GM21423 (cell line): ENCODE measurements around the gene ATG4C.
"Not testable (repeated sequence)": the region's sequence is repeated elsewhere in the genome, so short reads cannot be mapped to it uniquely, and the experiment has no call there.

ENCODE experiments used
- ATAC-seq: cut with Tn5 transposase; IDR thresholded peaks from one replicate; pipeline ENCODE4 v1.9.1; 2021; ENCODE audit warnings: mild to moderate bottlenecking, moderate library complexity; ENCODE audit not compliant: unreplicated experiment

Gene ATG4C, protein sequence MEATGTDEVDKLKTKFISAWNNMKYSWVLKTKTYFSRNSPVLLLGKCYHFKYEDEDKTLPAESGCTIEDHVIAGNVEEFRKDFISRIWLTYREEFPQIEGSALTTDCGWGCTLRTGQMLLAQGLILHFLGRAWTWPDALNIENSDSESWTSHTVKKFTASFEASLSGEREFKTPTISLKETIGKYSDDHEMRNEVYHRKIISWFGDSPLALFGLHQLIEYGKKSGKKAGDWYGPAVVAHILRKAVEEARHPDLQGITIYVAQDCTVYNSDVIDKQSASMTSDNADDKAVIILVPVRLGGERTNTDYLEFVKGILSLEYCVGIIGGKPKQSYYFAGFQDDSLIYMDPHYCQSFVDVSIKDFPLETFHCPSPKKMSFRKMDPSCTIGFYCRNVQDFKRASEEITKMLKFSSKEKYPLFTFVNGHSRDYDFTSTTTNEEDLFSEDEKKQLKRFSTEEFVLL

DNA sequence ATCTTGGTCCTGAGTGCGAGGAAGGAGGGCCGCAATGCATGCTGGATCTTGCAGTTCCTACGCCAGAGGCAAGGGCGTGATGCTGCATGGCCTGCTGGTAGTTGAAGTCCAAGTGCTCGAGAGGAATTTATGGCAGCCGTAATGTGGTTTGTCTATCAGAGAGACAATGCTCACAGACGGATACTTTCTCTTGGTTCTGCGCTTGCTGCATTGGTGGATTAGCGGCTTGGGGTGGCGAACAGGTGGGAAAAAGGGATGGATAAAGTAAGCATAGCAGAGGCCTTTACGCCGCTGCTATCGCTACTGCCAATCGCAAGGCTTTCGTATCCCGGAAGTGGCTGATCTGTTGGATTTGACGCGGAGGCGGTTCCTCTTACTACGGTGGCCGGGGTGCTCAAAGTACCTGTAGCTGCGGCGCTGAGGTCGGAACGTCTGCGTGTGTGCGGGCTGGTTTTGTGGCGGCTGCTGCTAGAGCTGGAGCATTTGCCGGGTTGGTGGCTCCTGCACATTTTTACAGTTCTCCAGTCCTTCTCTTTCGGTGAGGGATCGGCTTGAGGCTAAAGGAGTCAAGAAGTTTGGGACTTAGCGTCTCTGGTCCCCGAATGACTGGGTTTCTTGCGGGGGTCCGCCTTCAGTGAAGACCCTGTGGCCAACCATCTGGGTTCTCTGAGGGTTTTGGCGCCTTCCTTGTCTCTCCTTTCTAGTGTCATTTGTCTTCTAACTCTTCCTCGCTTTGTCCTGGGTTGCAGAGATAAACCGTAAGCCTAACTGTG lies at the start of gene ATG4C:
Gene ATG4C, plus strand, starts transcription at position 397 of the 773 bp plus-strand sequence. CDS start 19,655 bp downstream, outside the sequence.
- peak; percentile 95 for ATAC-seq

- no peak for ATAC-seq
Measured at GRCh38 chr1:62735491-62736171, 48.3 kb upstream of the ATG4C start.

- not testable (repeated sequence) for ATAC-seq
Measured at GRCh38 chr1:62740701-62741100, 43.2 kb upstream of the ATG4C start.

DNA sequence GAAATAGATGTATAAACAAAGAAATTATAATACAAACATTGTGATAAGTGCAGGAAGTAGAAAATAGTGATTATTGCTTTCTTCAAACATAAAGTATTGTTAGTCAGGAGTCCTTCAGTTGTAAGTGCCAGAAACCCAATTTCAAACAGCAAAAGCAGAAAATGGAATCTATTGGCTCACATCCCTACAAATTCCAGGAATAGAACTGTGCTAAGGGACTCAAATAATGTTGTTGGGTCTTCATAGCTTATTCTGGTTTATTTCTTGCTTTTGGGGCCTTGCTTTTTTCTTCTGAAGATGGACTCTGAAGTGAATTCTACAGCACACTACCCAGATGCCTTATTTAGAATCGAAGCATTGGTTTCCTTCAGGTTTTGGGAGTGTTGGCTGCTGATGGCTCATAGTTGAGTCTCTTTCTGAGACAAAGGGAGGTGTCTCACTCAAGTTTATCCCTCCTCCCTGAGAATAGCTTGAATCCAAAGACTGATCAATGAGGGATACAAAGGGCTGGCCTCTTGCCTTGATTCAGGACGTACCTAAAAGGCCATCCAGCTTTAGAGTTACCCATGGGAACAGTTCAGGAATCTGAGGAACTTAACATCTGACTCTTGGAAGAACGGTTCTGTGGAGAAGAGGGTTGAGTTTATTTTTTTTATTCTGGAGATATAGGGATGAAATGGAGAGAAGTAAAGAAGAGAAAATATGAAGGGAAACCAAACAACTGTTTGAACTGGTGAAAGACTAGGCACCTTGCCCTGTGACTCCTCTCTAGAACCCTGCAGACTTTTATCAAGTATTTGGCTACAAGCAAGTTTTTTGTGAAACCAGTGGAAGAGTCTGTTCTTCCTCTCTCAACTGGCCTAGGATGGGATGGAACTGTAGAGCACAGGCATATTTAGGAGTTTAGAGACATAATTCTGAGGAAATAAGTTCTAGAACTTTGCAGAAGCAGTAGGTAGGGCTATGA lies 39.0 kb upstream of the ATG4C start:
- no peak for ATAC-seq

- no peak for ATAC-seq
Measured at GRCh38 chr1:62746086-62746808, 37.7 kb upstream of the ATG4C start.

DNA sequence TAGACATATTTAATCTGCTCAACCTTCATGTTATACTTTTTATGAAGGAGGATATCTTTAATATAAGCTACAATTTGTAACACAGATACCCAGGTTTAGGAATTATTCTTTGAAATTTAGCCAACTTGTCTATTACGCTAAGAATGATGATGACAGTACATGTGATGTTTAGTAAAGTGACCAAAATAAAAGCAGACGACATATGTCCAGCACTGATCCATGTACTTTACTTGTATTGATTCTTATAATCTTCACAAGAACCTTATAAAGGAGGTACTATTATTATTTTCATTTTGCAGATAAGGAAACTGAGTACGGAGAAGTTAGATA lies 37.2 kb upstream of the ATG4C start:
- ATAC-seq, result no peak

DNA sequence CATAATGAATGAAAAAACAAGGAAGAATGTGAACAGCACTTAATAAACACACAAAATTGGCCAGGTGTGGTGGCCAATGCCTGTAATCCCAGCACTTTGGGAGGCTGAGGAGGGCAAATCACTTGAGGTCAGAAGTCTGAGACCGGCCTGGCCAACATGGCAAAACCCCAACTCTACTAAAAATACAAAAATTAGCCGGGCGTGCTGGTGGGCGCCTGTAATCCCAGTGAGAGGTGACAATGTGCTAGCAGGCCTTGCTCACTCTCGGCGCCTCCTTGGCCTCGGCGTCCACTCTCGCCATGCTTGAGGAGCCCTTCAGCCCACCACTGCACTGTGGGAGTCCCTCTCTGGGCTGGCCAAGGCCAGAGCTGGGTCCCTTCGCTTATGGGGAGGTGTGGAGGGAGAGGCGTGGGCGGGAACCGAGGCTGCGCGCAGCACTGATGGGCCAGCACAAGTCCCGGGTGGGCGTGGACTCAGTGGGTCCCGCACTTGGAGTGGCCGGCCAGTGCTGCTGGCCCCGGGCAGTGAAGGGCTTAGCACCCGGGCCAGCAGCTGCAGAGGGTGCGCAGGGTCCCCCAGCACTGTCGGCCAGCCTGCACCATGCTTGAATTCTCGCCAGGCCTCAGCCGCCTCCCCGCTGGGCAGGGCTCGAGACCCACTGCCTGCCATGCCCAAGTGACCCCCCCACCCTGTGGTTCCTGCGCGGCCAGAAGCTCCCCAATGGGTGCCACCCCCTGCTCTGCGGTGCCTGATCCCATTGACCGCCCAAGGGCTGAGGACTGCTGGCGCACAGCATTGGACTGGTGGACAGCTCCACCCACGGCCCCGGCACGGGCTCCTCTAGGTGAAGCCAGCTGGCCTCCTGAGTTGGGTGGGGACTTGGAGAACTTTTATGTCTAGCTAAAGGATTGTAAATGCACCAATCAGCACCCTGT lies 30.6 kb upstream of the ATG4C start:
- ATAC-seq, result no peak

GRCh38 chr1:62754938-62755337 lies 29.0 kb upstream of the ATG4C start:
- not testable (repeated sequence) for ATAC-seq

DNA sequence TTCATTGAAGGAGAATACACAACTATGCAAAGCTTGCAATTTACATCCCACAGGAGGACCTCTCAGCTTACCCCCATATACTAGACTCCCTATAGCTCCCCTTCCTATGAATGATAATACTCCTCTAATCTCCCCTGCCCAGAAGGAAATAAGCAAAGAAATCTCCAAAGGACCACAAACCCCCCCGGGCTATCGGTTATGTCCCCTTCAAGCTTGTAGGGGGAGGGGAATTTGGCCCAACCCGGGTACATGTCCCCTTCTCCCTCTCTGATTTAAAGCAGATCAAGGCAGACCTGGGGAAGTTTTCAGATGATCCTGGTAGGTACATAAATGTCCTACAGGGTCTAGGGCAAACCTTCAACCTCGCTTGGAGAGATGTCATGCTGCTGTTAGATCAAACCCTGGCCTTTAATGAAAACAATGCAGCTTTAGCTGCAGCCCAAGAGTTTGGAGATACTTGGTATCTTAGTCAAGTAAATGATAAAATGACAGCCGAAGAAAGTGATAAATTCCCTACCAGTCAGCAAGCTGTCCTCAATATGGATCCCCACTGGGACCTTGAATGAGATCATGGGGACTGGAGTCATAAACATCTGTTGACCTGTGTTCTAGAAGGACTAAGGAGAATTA lies 27.6 kb upstream of the ATG4C start:
- not testable (repeated sequence) for ATAC-seq

DNA sequence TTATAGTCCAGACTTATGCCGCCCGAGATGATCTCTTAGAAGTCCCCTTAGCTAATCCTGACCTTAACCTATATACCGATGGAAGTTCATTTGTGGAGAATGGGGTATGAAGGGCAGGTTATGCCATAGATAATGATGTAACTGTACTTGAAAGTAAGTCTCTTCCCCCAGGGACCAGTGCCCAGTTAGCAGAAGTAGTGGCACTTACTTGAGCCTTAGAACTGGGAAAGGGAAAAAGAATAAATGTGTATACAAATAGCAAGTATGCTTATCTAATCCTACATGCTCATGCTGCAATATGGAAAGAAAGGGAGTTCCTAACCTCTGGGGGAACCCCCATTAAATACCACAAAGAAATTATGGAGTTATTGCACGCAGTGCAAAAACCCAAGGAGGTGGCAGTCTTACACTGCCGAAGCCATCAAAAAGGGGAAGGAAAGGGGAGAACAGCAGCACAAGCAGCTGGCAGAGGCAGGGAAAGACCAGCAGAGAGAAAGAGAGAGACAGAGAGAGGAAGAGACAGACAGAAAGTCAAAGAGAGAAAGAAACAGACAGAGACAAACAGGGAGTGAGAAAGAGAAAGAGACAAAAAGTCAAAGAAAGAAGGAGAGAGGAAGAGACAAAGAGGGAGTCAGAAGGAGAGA lies 24.6 kb upstream of the ATG4C start:
- ATAC-seq, result not testable (repeated sequence)

GRCh38 chr1:62760021-62760782 lies 23.7 kb upstream of the ATG4C start:
- ATAC-seq, result not testable (repeated sequence)

GRCh38 chr1:62761223-62761870 lies 22.6 kb upstream of the ATG4C start:
- not testable (repeated sequence) for ATAC-seq

- not testable (repeated sequence) for ATAC-seq
Measured at GRCh38 chr1:62762027-62762426, 21.9 kb upstream of the ATG4C start.

DNA sequence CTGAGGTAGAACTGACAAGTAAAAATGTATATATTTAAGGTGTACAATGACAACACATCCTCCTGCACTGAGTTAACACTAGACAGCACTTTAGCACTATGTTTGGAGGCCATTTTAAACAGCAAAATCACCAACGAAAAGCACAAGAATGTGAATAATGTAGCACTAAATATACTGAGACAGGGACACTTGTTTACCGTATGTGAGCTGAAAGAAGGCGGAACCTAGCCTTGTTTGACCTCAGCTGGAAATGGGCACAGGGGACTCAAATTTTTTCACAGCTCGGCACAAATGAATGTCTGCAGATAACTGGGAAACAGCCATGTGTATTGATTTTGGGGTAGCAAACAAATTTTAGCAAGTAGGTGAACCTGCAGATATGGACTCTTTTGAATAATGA lies 18.0 kb upstream of the ATG4C start:
- ATAC-seq, result no peak

GRCh38 chr1:62768551-62768950 lies 15.4 kb upstream of the ATG4C start:
- ATAC-seq, result not testable (repeated sequence)

- no peak for ATAC-seq
Measured at GRCh38 chr1:62772607-62773295, 11.2 kb upstream of the ATG4C start.
